Keratinocyte (primary cell): ENCODE results near the gene PHRF1.

Experiments used
- CTCF ChIP-seq, 3 experiments: IDR thresholded peaks in 1 of 3; conservative IDR thresholded peaks in 1 of 3; optimal IDR thresholded peaks in 1 of 3; 2 replicates in 2 of 3; 3 replicates in 1 of 3; pipeline versions ENCODE3 to v1.5.1; 2011; ENCODE audit warnings: low read length in 3 of 3, mild to moderate bottlenecking in 3 of 3, moderate library complexity in 2 of 3, control low read depth in 1 of 3, inconsistent platforms in 1 of 3; ENCODE audit not compliant: insufficient read depth in 2 of 3; ENCODE audit errors: extremely low read depth in 1 of 3
- EZH2 ChIP-seq: IDR thresholded peaks from one replicate; pipeline ENCODE4 v1.6.1; 2012; ENCODE audit warnings: inconsistent platforms, mild to moderate bottlenecking, low read length, moderate library complexity

GRCh38 chr11:656866-657265 is 80.6 kb downstream of the PHRF1 start:
- TF ChIP-seq CTCF (optimal IDR thresholded peaks at IDR 0.05 in 1 of 3, IDR thresholded peaks at IDR 0.05 in 1 of 3, conservative IDR thresholded peaks at IDR 0.05 in 1 of 3; ENCODE audit: extremely low read depth in 1 of 3, insufficient read depth in 2 of 3, low read length in 3 of 3) (no peak), EZH2 (no peak)
